ENCODE data around the gene SDK1.

- TF ChIP-seq EZH2 (IDR thresholded peaks at IDR 0.05; ENCODE audit: borderline replicate concordance, low read depth, low read length, severe bottlenecking): no peak
- TF ChIP-seq CTCF (IDR thresholded peaks at IDR 0.05; ENCODE audit: borderline replicate concordance, extremely low read depth, low read length, poor library complexity, severe bottlenecking): no peak
Measured at GRCh38 chr7:4066206-4066605, 765.2 kb downstream of the SDK1 start.
